ENCODE data around the gene RNF150.

Gene RNF150

GRCh38 chr4:141041021-141041476 is 92.2 kb downstream of the RNF150 start:
- no peak overlapping the region for H3K4me3 ChIP-seq (ENCODE audit: low read length)
- peak overlapping the region; percentile 31 for H3K4me2 ChIP-seq (ENCODE audit: low read length)
- no peaks in the 10 kb centered on the region for H3K36me3 ChIP-seq (ENCODE audit: insufficient read depth, low read length)
- H3K27me3 ChIP-seq (ENCODE audit: control insufficient read depth, insufficient read depth, low read length) = no peaks in the 10 kb centered on the region
- no peaks in the 10 kb centered on the region for H3K9me3 ChIP-seq (replicated peaks; ENCODE audit: low read length)
- H3K4me1 ChIP-seq (ENCODE audit: control insufficient read depth, insufficient read depth, low read length) = peaks cover 20% of the 10 kb centered on the region
- H3K9ac ChIP-seq (ENCODE audit: low read depth, low read length) = no peak overlapping the region

GRCh38 chr4:141039156-141039555 is 94.1 kb downstream of the RNF150 start:
- H3K9ac ChIP-seq (ENCODE audit: low read depth, low read length) = no peak overlapping the region
- no peak overlapping the region for H3K4me3 ChIP-seq (ENCODE audit: low read length)
- H3K27me3 ChIP-seq (ENCODE audit: control insufficient read depth, insufficient read depth, low read length) = no peaks in the 10 kb centered on the region
- H3K4me1 ChIP-seq (ENCODE audit: control insufficient read depth, insufficient read depth, low read length) = peaks cover 14% of the 10 kb centered on the region
- H3K4me2 ChIP-seq (ENCODE audit: low read length) = no peak overlapping the region
- H3K9me3 ChIP-seq (replicated peaks; ENCODE audit: low read length) = no peaks in the 10 kb centered on the region
- H3K36me3 ChIP-seq (ENCODE audit: insufficient read depth, low read length) = no peaks in the 10 kb centered on the region

GRCh38 chr4:141038428-141038827 is 94.8 kb downstream of the RNF150 start:
- no peaks in the 10 kb centered on the region for H3K27me3 ChIP-seq (ENCODE audit: control insufficient read depth, insufficient read depth, low read length)
- H3K9me3 ChIP-seq (replicated peaks; ENCODE audit: low read length) = no peaks in the 10 kb centered on the region
- no peaks in the 10 kb centered on the region for H3K36me3 ChIP-seq (ENCODE audit: insufficient read depth, low read length)
- H3K4me3 ChIP-seq (ENCODE audit: low read length) = no peak overlapping the region
- H3K4me1 ChIP-seq (ENCODE audit: control insufficient read depth, insufficient read depth, low read length) = peaks cover 14% of the 10 kb centered on the region
- H3K4me2 ChIP-seq (ENCODE audit: low read length) = no peak overlapping the region
- H3K9ac ChIP-seq (ENCODE audit: low read depth, low read length) = no peak overlapping the region

GRCh38 chr4:141037446-141037845 is 95.8 kb downstream of the RNF150 start:
- Histone ChIP-seq H3K4me1 (ENCODE audit: control insufficient read depth, insufficient read depth, low read length) (peaks cover 14% of the 10 kb centered on the region), H3K4me2 (ENCODE audit: low read length) (no peak overlapping the region), H3K27me3 (ENCODE audit: control insufficient read depth, insufficient read depth, low read length) (no peaks in the 10 kb centered on the region), H3K4me3 (ENCODE audit: low read length) (no peak overlapping the region), H3K36me3 (ENCODE audit: insufficient read depth, low read length) (no peaks in the 10 kb centered on the region), H3K9me3 (replicated peaks; ENCODE audit: low read length) (no peaks in the 10 kb centered on the region), H3K9ac (ENCODE audit: low read depth, low read length) (no peak overlapping the region)

GRCh38 chr4:141036786-141037185 is 96.5 kb downstream of the RNF150 start:
- no peaks in the 10 kb centered on the region for H3K27me3 ChIP-seq (ENCODE audit: control insufficient read depth, insufficient read depth, low read length)
- no peaks in the 10 kb centered on the region for H3K36me3 ChIP-seq (ENCODE audit: insufficient read depth, low read length)
- no peak overlapping the region for H3K4me2 ChIP-seq (ENCODE audit: low read length)
- H3K4me1 ChIP-seq (ENCODE audit: control insufficient read depth, insufficient read depth, low read length) = peaks cover 14% of the 10 kb centered on the region
- H3K9ac ChIP-seq (ENCODE audit: low read depth, low read length) = no peak overlapping the region
- no peak overlapping the region for H3K4me3 ChIP-seq (ENCODE audit: low read length)
- no peaks in the 10 kb centered on the region for H3K9me3 ChIP-seq (replicated peaks; ENCODE audit: low read length)

GRCh38 chr4:141035920-141036319 is 97.3 kb downstream of the RNF150 start:
- Histone ChIP-seq H3K4me1 (ENCODE audit: control insufficient read depth, insufficient read depth, low read length) (peaks cover 9% of the 10 kb centered on the region), H3K4me3 (ENCODE audit: low read length) (no peak overlapping the region), H3K36me3 (ENCODE audit: insufficient read depth, low read length) (no peaks in the 10 kb centered on the region), H3K9me3 (replicated peaks; ENCODE audit: low read length) (no peaks in the 10 kb centered on the region), H3K9ac (ENCODE audit: low read depth, low read length) (no peak overlapping the region), H3K4me2 (ENCODE audit: low read length) (no peak overlapping the region), H3K27me3 (ENCODE audit: control insufficient read depth, insufficient read depth, low read length) (no peaks in the 10 kb centered on the region)

- peaks cover 13% of the 10 kb centered on the region for H3K4me1 ChIP-seq (ENCODE audit: control insufficient read depth, insufficient read depth, low read length)
- no peak overlapping the region for H3K9ac ChIP-seq (ENCODE audit: low read depth, low read length)
- H3K9me3 ChIP-seq (replicated peaks; ENCODE audit: low read length) = no peaks in the 10 kb centered on the region
- H3K27me3 ChIP-seq (ENCODE audit: control insufficient read depth, insufficient read depth, low read length) = no peaks in the 10 kb centered on the region
- H3K4me3 ChIP-seq (ENCODE audit: low read length) = no peak overlapping the region
- H3K36me3 ChIP-seq (ENCODE audit: insufficient read depth, low read length) = no peaks in the 10 kb centered on the region
- no peak overlapping the region for H3K4me2 ChIP-seq (ENCODE audit: low read length)
Measured at GRCh38 chr4:141028024-141028529, 105.2 kb downstream of the RNF150 start.

DNA sequence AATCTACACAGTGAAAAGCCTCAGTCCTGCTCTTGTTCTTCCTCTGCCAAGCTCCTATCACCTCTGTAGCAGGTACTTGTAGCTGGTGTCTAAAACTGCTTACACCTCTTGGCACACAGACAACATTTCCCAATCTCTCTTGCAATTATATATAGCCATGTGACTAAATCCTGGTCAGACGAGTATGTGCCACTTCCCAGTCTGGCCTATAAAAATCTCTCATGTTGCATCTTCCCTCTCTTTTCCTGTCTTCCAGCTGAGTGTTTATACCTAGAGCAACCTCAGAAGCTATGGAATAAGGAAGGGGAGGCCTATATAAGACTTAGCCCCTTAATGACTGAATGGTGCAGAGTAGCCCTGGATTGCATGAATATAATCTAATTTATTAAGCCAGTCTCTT is 105.8 kb downstream of the RNF150 start:
- Histone ChIP-seq H3K9me3 (replicated peaks; ENCODE audit: low read length) (no peaks in the 10 kb centered on the region), H3K4me1 (ENCODE audit: control insufficient read depth, insufficient read depth, low read length) (peaks cover 13% of the 10 kb centered on the region), H3K4me2 (ENCODE audit: low read length) (no peak overlapping the region), H3K27me3 (ENCODE audit: control insufficient read depth, insufficient read depth, low read length) (no peaks in the 10 kb centered on the region), H3K9ac (ENCODE audit: low read depth, low read length) (no peak overlapping the region), H3K36me3 (ENCODE audit: insufficient read depth, low read length) (no peaks in the 10 kb centered on the region), H3K4me3 (ENCODE audit: low read length) (no peak overlapping the region)

DNA sequence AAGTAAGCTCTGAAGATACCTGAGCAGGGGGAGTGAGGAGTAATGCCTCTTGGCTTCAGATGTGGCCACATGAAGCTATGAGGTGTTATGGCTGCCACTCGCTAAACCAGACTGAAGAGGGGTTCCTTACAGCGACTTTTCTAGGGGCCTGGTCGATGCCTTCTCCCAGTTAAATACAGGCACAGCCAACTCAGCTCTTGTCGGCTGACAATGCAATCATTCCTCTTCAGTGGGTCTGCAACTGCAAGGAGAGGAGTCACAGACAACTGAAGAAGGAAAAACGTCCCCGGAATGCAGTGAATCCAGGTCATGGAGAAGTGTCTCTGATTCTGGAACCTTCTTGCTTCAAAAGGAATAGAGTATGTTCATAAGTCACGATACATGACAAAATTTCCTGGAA is 106.4 kb downstream of the RNF150 start:
- no peaks in the 10 kb centered on the region for H3K36me3 ChIP-seq (ENCODE audit: insufficient read depth, low read length)
- no peak overlapping the region for H3K4me2 ChIP-seq (ENCODE audit: low read length)
- peaks cover 13% of the 10 kb centered on the region for H3K4me1 ChIP-seq (ENCODE audit: control insufficient read depth, insufficient read depth, low read length)
- H3K27me3 ChIP-seq (ENCODE audit: control insufficient read depth, insufficient read depth, low read length) = no peaks in the 10 kb centered on the region
- H3K9me3 ChIP-seq (replicated peaks; ENCODE audit: low read length) = no peaks in the 10 kb centered on the region
- no peak overlapping the region for H3K4me3 ChIP-seq (ENCODE audit: low read length)
- H3K9ac ChIP-seq (ENCODE audit: low read depth, low read length) = no peak overlapping the region

- Histone ChIP-seq H3K27me3 (ENCODE audit: control insufficient read depth, insufficient read depth, low read length) (no peaks in the 10 kb centered on the region), H3K4me3 (ENCODE audit: low read length) (no peak overlapping the region), H3K4me2 (ENCODE audit: low read length) (no peak overlapping the region), H3K36me3 (ENCODE audit: insufficient read depth, low read length) (no peaks in the 10 kb centered on the region), H3K4me1 (ENCODE audit: control insufficient read depth, insufficient read depth, low read length) (peaks cover 14% of the 10 kb centered on the region), H3K9ac (ENCODE audit: low read depth, low read length) (no peak overlapping the region), H3K9me3 (replicated peaks; ENCODE audit: low read length) (no peaks in the 10 kb centered on the region)
Measured at GRCh38 chr4:141023051-141023450, 110.2 kb downstream of the RNF150 start.

DNA sequence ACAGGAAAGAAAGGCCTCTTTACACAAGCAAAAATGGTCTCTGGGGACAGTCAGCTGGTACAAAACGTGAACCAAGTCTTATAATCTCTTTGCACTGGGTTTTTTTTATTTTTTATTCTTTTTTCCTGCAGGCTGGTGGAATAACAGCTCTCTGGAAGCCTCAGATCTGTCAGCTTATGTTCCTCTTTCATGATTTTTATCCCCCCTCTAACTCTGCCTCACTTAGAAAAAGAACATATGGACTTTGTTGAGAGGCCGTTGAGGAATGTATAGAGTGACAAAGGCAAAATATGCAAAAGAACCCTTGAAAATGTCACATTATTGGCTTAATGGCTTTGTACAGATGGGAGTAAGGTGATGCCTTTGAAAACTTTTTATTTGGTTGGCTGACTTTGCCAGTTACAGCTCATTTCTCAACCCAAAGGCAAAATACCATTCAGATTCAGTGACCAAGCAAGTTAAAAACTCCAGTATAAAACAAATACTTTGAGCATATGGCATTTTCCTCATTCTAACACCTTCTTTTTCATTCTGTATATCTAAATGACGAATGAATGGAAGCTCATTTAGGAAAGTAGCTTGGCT is 111.1 kb downstream of the RNF150 start:
- H3K27me3 ChIP-seq (ENCODE audit: control insufficient read depth, insufficient read depth, low read length) = no peaks in the 10 kb centered on the region
- H3K9me3 ChIP-seq (replicated peaks; ENCODE audit: low read length) = no peaks in the 10 kb centered on the region
- peaks cover 6% of the 10 kb centered on the region for H3K4me1 ChIP-seq (ENCODE audit: control insufficient read depth, insufficient read depth, low read length)
- H3K36me3 ChIP-seq (ENCODE audit: insufficient read depth, low read length) = no peaks in the 10 kb centered on the region
- H3K4me3 ChIP-seq (ENCODE audit: low read length) = no peak overlapping the region
- H3K4me2 ChIP-seq (ENCODE audit: low read length) = no peak overlapping the region
- no peak overlapping the region for H3K9ac ChIP-seq (ENCODE audit: low read depth, low read length)

DNA sequence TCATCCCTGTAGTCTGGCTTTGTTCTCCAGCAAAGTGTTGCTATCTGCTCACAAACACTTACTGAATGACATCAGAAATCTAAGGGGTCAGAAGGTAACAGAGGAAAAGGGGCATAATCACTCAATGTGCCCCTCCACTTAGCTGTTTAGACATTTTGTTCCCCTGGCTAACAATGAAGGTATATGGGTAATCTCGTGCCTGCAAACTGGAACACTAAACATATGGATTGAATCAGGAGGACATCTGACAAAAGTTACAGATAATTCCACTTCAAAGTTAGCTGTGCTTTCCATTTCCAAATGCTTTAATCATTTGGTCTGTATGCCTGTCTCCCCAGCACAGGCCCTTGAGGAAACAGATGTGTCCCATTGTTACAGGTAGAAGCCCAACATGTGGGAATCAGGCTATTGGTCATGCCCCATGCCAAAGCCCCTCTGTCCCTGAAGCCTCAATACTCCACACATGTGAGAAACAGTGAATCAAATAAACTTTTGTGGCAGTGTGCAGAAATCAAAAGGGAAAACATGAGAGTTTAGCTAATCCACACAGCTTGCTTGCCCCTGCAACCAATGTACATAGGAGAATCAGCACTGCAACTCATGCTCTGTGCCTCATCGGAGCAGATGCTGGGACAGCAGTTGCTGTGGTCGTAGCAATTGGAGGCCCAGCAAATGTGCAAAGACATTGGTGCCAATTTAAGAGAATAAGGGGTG is 111.7 kb downstream of the RNF150 start:
- H3K4me2 ChIP-seq (ENCODE audit: low read length) = no peak overlapping the region
- no peaks in the 10 kb centered on the region for H3K36me3 ChIP-seq (ENCODE audit: insufficient read depth, low read length)

More for the DNA sequence above, 111.7 kb downstream of the RNF150 start:
- Histone ChIP-seq H3K27me3 (ENCODE audit: control insufficient read depth, insufficient read depth, low read length) (no peaks in the 10 kb centered on the region), H3K4me3 (ENCODE audit: low read length) (no peak overlapping the region), H3K9ac (ENCODE audit: low read depth, low read length) (no peak overlapping the region), H3K9me3 (replicated peaks; ENCODE audit: low read length) (no peaks in the 10 kb centered on the region), H3K4me1 (ENCODE audit: control insufficient read depth, insufficient read depth, low read length) (peaks cover 6% of the 10 kb centered on the region)
